ENCODE measurements around the gene CPNE5. TPM values are rescaled to one million over a fixed set of nuclear protein-coding genes. Genes with fewer than 3 reads are reported as not detected.

Gene CPNE5
- polyA plus RNA-seq, 1 donor (not counting 4 experiments of a cell fraction or from before 2014, with no cell fraction given), result 0.05 TPM

- TF ChIP-seq EZH2 (IDR thresholded peaks at IDR 0.05; ENCODE audit: low read length) (no peak), CTCF (optimal IDR thresholded peaks at IDR 0.05 in 1 of 3, IDR thresholded peaks at IDR 0.05 in 1 of 3, conservative IDR thresholded peaks at IDR 0.05 in 1 of 3; ENCODE audit: extremely low read depth in 1 of 3, insufficient read depth in 2 of 3, low read length in 3 of 3) (no peak)
- no peak for FAIRE-seq
- H3K36me3 ChIP-seq (ENCODE audit: control insufficient read depth in 2 of 2, extremely low read depth in 1 of 2, insufficient read depth in 2 of 2, low read length in 2 of 2), result no peaks in the 10 kb centered on the region
- H3K27ac ChIP-seq (ENCODE audit: control insufficient read depth, insufficient read depth, low read length), result no peak overlapping the region
- no peak overlapping the region for H3K4me3 ChIP-seq (ENCODE audit: control insufficient read depth in 2 of 3, extremely low read depth in 1 of 3, insufficient read depth in 2 of 3, low read depth in 1 of 3, low read length in 3 of 3)
- no peak overlapping the region for H3K9ac ChIP-seq (ENCODE audit: control insufficient read depth, extremely low read depth, insufficient read depth, low read length)
- H2AFZ ChIP-seq (ENCODE audit: control insufficient read depth, low read length), result no peak overlapping the region
- no peaks in the 10 kb centered on the region for H3K9me1 ChIP-seq (ENCODE audit: control insufficient read depth, extremely low read depth, insufficient read depth, low read length)
- H3K9me3 ChIP-seq (ENCODE audit: control insufficient read depth, low read depth, low read length), result no peaks in the 10 kb centered on the region
- H3K4me2 ChIP-seq (ENCODE audit: control insufficient read depth, extremely low read depth, insufficient read depth, low read depth, low read length), result no peak overlapping the region
- H3K79me2 ChIP-seq (ENCODE audit: control insufficient read depth, insufficient read depth, low read length), result no peaks in the 10 kb centered on the region
- no peaks in the 10 kb centered on the region for H4K20me1 ChIP-seq (ENCODE audit: control insufficient read depth, extremely low read depth, insufficient read depth, low read length)
- dilution Hi-C loops (cut with MboI; ENCODE audit: extremely low pct_ligation_motif_present, low sequenced_read_pairs), result no loop called here
- DNase-seq (ENCODE audit: low read depth, low spot score), result no peak
- no peaks in the 10 kb centered on the region for H3K27me3 ChIP-seq (ENCODE audit: control insufficient read depth, extremely low read depth, insufficient read depth, low read length)
- H3K4me1 ChIP-seq (ENCODE audit: control insufficient read depth, extremely low read depth, insufficient read depth, low read length), result peaks cover 10% of the 10 kb centered on the region
These were observed 97.1 kb downstream of the CPNE5 start for GRCh38 chr6:36742146-36742545.

GRCh38 chr6:36740818-36741179 is 98.4 kb downstream of the CPNE5 start:
- Histone ChIP-seq H3K27me3 (ENCODE audit: control insufficient read depth, extremely low read depth, insufficient read depth, low read length) (no peaks in the 10 kb centered on the region), H3K4me1 (ENCODE audit: control insufficient read depth, extremely low read depth, insufficient read depth, low read length) (peaks cover 10% of the 10 kb centered on the region), H3K4me3 (ENCODE audit: control insufficient read depth in 2 of 3, extremely low read depth in 1 of 3, insufficient read depth in 2 of 3, low read depth in 1 of 3, low read length in 3 of 3) (no peak overlapping the region), H3K79me2 (ENCODE audit: control insufficient read depth, insufficient read depth, low read length) (no peaks in the 10 kb centered on the region), H2AFZ (ENCODE audit: control insufficient read depth, low read length) (no peak overlapping the region), H3K9ac (ENCODE audit: control insufficient read depth, extremely low read depth, insufficient read depth, low read length) (no peak overlapping the region), H3K9me1 (ENCODE audit: control insufficient read depth, extremely low read depth, insufficient read depth, low read length) (no peaks in the 10 kb centered on the region), H3K9me3 (ENCODE audit: control insufficient read depth, low read depth, low read length) (no peaks in the 10 kb centered on the region), H4K20me1 (ENCODE audit: control insufficient read depth, extremely low read depth, insufficient read depth, low read length) (no peaks in the 10 kb centered on the region), H3K36me3 (ENCODE audit: control insufficient read depth in 2 of 2, extremely low read depth in 1 of 2, insufficient read depth in 2 of 2, low read length in 2 of 2) (no peaks in the 10 kb centered on the region), H3K4me2 (ENCODE audit: control insufficient read depth, extremely low read depth, insufficient read depth, low read depth, low read length) (no peak overlapping the region), H3K27ac (ENCODE audit: control insufficient read depth, insufficient read depth, low read length) (no peak overlapping the region)
- FAIRE-seq, result no peak
- no peak for DNase-seq (ENCODE audit: low read depth, low spot score)
- dilution Hi-C loops (cut with MboI; ENCODE audit: extremely low pct_ligation_motif_present, low sequenced_read_pairs), result no loop called here
- TF ChIP-seq CTCF (optimal IDR thresholded peaks at IDR 0.05 in 1 of 3, IDR thresholded peaks at IDR 0.05 in 1 of 3, conservative IDR thresholded peaks at IDR 0.05 in 1 of 3; ENCODE audit: extremely low read depth in 1 of 3, insufficient read depth in 2 of 3, low read length in 3 of 3) (no peak), EZH2 (IDR thresholded peaks at IDR 0.05; ENCODE audit: low read length) (no peak)

Data from keratinocyte (primary cell).